ENCODE measurements around the gene SUCLG2. TPM values are rescaled to one million over a fixed set of nuclear protein-coding genes. Genes with fewer than 3 reads are reported as not detected.

SUCLG2 gene
- total RNA-seq, 1 donor from 2014 or later: 20.8 TPM

DNA sequence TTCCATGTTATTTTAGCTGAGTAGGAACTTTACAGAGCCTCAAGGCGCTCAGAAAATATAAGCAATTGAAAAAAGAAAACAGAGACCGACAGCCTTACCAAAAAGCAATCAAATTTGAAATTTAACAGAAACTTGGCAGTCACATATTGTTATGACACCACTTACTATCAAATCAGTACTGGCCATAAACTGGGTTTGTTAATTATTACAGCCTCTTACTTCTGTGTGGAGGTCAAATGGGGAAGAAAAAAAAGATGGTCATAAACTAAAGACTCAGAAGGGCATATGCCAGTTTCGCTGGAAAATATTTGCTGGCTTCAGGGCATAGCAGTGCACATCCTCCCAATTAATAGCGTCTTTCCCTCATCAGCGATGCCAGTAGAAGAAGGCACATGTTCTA is 45.5 kb upstream of the SUCLG2 start:
- Histone ChIP-seq H3K79me2 (ENCODE audit: insufficient read depth, low read length) (no peaks in the 10 kb centered on the region), H3K27me3 (ENCODE audit: insufficient read depth, low read length) (no peaks in the 10 kb centered on the region), H3K27ac (ENCODE audit: low read depth, low read length) (no peak overlapping the region), H3K4me1 (ENCODE audit: insufficient read depth, low read length) (no peaks in the 10 kb centered on the region), H3K4me2 (ENCODE audit: low read length) (no peak overlapping the region), H4K20me1 (ENCODE audit: insufficient read depth, low read length) (no peaks in the 10 kb centered on the region), H3K36me3 (ENCODE audit: insufficient read depth, low read length) (no peaks in the 10 kb centered on the region), H3K9me3 (ENCODE audit: insufficient read depth, low read depth, low read length) (no peaks in the 10 kb centered on the region), H3K9ac (ENCODE audit: low read length) (no peak overlapping the region), H2AFZ (ENCODE audit: low read depth, low read length) (no peak overlapping the region), H3K4me3 (ENCODE audit: insufficient read depth, low read depth, low read length) (no peak overlapping the region)
- no peaks in the 10 kb centered on the region for H3K9me3 Mint-ChIP-seq (ENCODE audit: unreplicated experiment)
- no peaks in the 10 kb centered on the region for H3K36me3 Mint-ChIP-seq (ENCODE audit: low read depth, unreplicated experiment)
- H3K27ac Mint-ChIP-seq (ENCODE audit: unreplicated experiment): no peak overlapping the region
- no peaks in the 10 kb centered on the region for H3K27me3 Mint-ChIP-seq (ENCODE audit: low read depth, unreplicated experiment)
- FAIRE-seq (no peak), DNase-seq (ENCODE audit: low read depth) (no peak)
- no peak for TF ChIP-seq EZH2 (IDR thresholded peaks at IDR 0.05; ENCODE audit: insufficient read depth, low read length)
- TF ChIP-seq, protein P1, sequence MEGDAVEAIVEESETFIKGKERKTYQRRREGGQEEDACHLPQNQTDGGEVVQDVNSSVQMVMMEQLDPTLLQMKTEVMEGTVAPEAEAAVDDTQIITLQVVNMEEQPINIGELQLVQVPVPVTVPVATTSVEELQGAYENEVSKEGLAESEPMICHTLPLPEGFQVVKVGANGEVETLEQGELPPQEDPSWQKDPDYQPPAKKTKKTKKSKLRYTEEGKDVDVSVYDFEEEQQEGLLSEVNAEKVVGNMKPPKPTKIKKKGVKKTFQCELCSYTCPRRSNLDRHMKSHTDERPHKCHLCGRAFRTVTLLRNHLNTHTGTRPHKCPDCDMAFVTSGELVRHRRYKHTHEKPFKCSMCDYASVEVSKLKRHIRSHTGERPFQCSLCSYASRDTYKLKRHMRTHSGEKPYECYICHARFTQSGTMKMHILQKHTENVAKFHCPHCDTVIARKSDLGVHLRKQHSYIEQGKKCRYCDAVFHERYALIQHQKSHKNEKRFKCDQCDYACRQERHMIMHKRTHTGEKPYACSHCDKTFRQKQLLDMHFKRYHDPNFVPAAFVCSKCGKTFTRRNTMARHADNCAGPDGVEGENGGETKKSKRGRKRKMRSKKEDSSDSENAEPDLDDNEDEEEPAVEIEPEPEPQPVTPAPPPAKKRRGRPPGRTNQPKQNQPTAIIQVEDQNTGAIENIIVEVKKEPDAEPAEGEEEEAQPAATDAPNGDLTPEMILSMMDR (IDR thresholded peaks at IDR 0.05; ENCODE audit: insufficient read depth, low read depth, low read length): no peak
- no peaks in the 10 kb centered on the region for H3K4me1 Mint-ChIP-seq (ENCODE audit: low read depth, unreplicated experiment)
- no peak overlapping the region for H3K4me3 Mint-ChIP-seq (ENCODE audit: unreplicated experiment)

GRCh38 chr3:67692621-67693020 is 38.2 kb upstream of the SUCLG2 start:
- no peaks in the 10 kb centered on the region for H3K36me3 ChIP-seq (ENCODE audit: insufficient read depth, low read length)
- Mint-ChIP-seq H3K4me1 (ENCODE audit: low read depth, unreplicated experiment) (peaks cover 4% of the 10 kb centered on the region), H3K27me3 (ENCODE audit: low read depth, unreplicated experiment) (no peaks in the 10 kb centered on the region), H3K36me3 (ENCODE audit: low read depth, unreplicated experiment) (no peaks in the 10 kb centered on the region), H3K9me3 (ENCODE audit: unreplicated experiment) (peaks cover 7% of the 10 kb centered on the region), H3K4me3 (ENCODE audit: unreplicated experiment) (no peak overlapping the region), H3K27ac (ENCODE audit: unreplicated experiment) (no peak overlapping the region)
- H3K9me3 ChIP-seq (ENCODE audit: insufficient read depth, low read depth, low read length): no peaks in the 10 kb centered on the region
- no peaks in the 10 kb centered on the region for H3K4me1 ChIP-seq (ENCODE audit: insufficient read depth, low read length)
- TF ChIP-seq, protein P1 (IDR thresholded peaks at IDR 0.05; ENCODE audit: insufficient read depth, low read depth, low read length): no peak
- TF ChIP-seq EZH2 (IDR thresholded peaks at IDR 0.05; ENCODE audit: insufficient read depth, low read length): no peak
- no peak overlapping the region for H2AFZ ChIP-seq (ENCODE audit: low read depth, low read length)
- no peaks in the 10 kb centered on the region for H4K20me1 ChIP-seq (ENCODE audit: insufficient read depth, low read length)
- no peaks in the 10 kb centered on the region for H3K27me3 ChIP-seq (ENCODE audit: insufficient read depth, low read length)
- no peaks in the 10 kb centered on the region for H3K79me2 ChIP-seq (ENCODE audit: insufficient read depth, low read length)
- no peak overlapping the region for H3K4me3 ChIP-seq (ENCODE audit: insufficient read depth, low read depth, low read length)
- H3K27ac ChIP-seq (ENCODE audit: low read depth, low read length): no peak overlapping the region
- no peak overlapping the region for H3K4me2 ChIP-seq (ENCODE audit: low read length)
- H3K9ac ChIP-seq (ENCODE audit: low read length): no peak overlapping the region
- no peak for FAIRE-seq
- DNase-seq (ENCODE audit: low read depth): peak; percentile 4

GRCh38 chr3:67691926-67692325 is 37.5 kb upstream of the SUCLG2 start:
- H3K27me3 ChIP-seq (ENCODE audit: insufficient read depth, low read length): no peaks in the 10 kb centered on the region
- Mint-ChIP-seq H3K36me3 (ENCODE audit: low read depth, unreplicated experiment) (no peaks in the 10 kb centered on the region), H3K4me1 (ENCODE audit: low read depth, unreplicated experiment) (peaks cover 4% of the 10 kb centered on the region), H3K27ac (ENCODE audit: unreplicated experiment) (no peak overlapping the region), H3K4me3 (ENCODE audit: unreplicated experiment) (no peak overlapping the region), H3K9me3 (ENCODE audit: unreplicated experiment) (peaks cover 7% of the 10 kb centered on the region), H3K27me3 (ENCODE audit: low read depth, unreplicated experiment) (no peaks in the 10 kb centered on the region)
- no peak for TF ChIP-seq EZH2 (IDR thresholded peaks at IDR 0.05; ENCODE audit: insufficient read depth, low read length)
- TF ChIP-seq, protein P1 (IDR thresholded peaks at IDR 0.05; ENCODE audit: insufficient read depth, low read depth, low read length): no peak
- H3K4me2 ChIP-seq (ENCODE audit: low read length): no peak overlapping the region
- no peaks in the 10 kb centered on the region for H4K20me1 ChIP-seq (ENCODE audit: insufficient read depth, low read length)
- no peaks in the 10 kb centered on the region for H3K79me2 ChIP-seq (ENCODE audit: insufficient read depth, low read length)
- H3K9me3 ChIP-seq (ENCODE audit: insufficient read depth, low read depth, low read length): no peaks in the 10 kb centered on the region
- no peak overlapping the region for H3K27ac ChIP-seq (ENCODE audit: low read depth, low read length)
- no peak overlapping the region for H3K9ac ChIP-seq (ENCODE audit: low read length)
- no peak overlapping the region for H2AFZ ChIP-seq (ENCODE audit: low read depth, low read length)
- no peak overlapping the region for H3K4me3 ChIP-seq (ENCODE audit: insufficient read depth, low read depth, low read length)
- H3K36me3 ChIP-seq (ENCODE audit: insufficient read depth, low read length): no peaks in the 10 kb centered on the region
- no peaks in the 10 kb centered on the region for H3K4me1 ChIP-seq (ENCODE audit: insufficient read depth, low read length)
- DNase-seq (ENCODE audit: low read depth): no peak
- no peak for FAIRE-seq
